Stimulated activated CD4-positive, alpha-beta T cell treated with anti-CD3 and anti-CD28 coated beads, Interleukin-1b, Interleukin-23, amount 100 ng/mL, for 24 hours (primary cell): ENCODE measurements around the gene CFAP20DC.
"Not testable (repeated sequence)": the region's sequence is repeated elsewhere in the genome, so short reads cannot be mapped to it uniquely, and the experiment has no call there.

ENCODE experiments used
- DNase-seq, 4 experiments: peaks; one replicate each; pipeline ENCODE4 v3.0.0-alpha.2; 2020; ENCODE audit warnings: low read depth in 4 of 4, low spot score in 1 of 4

Gene CFAP20DC

DNA sequence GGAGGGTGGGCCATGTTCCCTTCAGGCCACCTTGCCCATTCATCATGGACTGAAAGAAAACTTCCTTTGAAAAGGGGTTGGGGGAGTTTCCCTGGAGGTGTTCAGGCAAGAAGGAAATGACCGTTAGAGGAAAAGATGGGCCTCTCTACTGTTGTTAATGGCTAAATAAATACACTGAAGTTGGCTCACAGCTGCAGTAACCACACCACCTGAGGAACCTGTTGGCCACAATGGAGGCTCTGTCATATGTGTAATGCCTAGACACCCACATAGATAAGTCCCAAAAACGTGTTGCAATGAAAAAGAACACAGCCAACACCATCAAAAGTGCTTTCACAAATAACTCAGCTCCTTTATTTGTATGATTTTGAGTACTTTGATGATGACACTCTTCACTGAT is 345.1 kb downstream of the CFAP20DC start:
- no peak for DNase-seq

DNA sequence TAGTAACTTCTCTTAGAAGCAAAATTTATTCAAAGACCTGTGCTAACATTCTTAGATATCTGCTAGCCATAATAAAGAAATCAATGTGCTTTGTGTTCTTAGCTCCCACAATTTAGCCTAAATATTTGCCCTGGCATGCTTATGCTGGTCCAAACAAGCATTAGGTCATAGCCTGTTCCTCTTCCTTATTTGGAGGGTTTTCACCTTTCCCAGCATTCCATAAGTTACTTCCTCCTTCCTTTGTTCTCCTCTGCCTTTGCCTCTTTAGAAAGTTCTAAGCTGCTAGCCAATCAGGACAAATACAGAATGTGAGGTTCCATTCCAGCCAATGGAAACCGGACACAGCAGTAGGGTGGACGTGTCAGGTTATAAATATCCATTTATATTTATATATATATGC is 345.5 kb downstream of the CFAP20DC start:
- not testable (repeated sequence) for DNase-seq

DNA sequence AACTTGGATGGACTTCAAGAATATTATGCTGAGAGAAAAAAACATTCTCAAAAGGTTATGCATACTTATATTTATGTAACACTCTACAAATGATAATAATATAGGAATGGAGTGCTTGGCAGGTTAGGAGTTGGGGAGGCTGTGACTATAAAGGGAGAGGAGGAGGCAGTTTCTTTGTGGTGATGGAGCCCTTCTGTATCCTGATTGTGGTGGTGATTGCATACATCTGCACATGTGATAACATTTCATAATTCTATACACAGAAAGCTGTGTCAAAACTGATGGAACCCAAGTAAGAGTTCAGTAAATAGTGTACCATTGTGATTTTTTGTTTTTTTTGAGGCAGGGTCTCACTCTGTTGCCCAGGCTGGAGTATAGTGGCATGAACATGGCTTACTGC is 351.6 kb downstream of the CFAP20DC start:
- DNase-seq, result no peak

DNA sequence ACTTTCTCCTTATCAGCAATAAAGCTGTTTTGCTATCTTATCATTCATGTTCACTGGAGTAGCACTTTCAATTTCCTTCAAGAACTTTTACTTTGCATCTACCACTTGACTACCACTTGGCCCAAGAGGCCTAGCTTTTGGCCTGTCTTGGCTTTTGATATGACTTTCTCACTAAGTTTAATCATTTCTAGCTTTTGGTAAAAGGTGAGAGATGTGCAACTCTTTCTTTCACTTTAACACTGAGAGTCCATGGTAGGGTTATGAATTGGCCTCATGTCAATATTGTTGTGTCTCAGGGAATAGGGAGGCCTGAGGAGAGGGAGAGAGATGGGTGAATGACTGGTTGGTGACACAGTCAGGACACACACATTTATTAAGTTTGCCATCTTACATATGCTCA is 352.3 kb downstream of the CFAP20DC start:
- no peak for DNase-seq

DNA sequence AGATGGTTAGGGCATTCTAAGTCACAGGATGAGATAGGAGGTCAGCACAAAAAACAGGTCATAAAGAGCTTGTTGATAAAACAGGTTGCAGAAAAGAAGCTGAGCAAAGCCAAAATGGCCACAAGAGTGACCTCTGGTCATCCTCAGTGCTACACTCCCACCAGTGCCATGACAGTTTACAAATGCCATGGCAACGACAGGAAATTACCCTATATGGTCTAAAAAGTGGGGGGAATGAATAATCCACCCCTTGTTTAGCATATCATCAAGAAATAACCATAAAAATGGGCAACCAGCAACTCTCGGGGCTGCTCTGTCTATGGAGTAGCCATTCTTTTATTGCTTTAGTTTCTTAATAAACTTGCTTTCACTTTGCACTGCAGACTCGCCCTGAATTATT is 353.0 kb downstream of the CFAP20DC start:
- not testable (repeated sequence) for DNase-seq

DNA sequence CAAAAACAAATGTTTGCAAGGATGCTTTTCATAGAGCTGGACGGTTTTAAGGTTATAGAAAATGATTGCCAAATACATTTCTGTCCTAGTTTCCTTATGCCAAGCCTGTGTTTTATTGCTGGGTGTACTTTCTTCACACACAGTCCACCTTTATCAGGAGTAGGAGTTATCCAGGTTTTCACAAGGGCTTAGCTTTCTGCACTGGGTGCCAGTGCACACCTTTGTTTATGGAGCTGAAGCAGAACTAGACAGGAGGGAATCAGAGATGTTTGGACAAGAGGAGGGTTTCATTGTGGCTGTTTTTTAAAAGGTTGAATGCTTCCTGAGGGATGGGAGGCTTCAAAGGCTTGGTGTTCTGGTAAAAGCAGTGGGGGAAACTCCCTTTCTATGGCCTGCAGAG is 353.7 kb downstream of the CFAP20DC start:
- no peak for DNase-seq

DNA sequence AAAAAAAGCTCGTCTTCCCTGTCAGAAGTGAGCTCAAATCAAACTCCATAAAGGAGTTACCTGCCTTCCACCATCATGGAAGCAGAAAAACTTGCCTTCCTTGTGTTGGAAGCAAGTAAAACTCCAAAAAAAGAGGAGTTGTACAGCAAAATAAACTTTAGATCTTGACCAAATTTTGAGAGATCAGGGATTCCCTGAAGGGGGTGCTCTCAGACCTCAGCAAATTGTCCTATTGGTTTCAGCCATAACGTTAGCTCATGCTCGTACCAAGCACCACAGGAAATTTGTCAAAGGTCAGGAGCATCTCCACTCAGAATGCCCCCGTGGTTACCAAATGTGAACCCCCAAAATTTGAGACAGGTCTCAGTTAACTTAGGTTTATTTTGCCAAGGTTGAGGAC is 354.5 kb downstream of the CFAP20DC start:
- DNase-seq, result not testable (repeated sequence)

DNA sequence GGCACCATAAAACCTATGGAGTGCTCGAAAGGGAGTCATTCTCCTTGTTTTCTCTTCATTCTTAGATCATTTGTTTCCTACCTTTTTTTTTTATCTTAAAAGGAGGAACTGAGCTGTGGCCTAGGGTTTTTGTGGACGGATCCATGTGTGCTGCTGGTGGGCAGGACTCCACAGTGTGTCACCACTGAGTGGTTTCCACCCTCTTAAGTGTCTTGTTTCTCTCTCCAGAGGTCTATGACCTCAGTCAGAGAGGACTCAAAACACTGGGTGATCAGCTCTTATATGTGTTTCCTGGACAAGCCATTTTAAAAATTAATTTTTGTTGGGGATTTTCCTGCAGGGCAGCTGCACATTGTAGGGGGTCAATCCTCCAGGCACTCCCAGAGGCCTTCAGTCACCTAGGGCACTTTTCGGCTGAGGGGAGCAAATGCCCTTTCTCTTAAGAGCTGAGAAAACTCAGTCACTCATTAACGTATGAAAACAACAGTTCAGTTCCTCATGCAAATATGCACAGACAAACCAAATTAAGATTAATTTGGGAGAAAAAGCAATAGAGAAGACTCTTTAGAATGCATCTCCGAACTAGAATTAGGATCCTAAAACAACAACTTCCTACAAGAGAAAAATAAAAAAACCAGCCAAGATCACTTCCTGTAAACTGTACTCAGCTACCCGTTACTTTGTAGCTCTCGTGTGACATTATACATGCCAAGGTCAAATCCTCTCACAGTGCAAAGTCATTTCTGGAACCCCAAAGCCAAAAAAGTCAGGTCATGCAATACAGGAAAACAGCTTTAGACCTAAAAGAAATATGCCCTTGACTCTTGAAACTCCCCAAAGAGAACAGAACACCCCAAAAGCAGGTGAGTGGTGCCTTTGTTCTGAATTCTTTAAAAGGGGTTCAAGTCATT is 355.6 kb downstream of the CFAP20DC start:
- DNase-seq, result no peak

DNA sequence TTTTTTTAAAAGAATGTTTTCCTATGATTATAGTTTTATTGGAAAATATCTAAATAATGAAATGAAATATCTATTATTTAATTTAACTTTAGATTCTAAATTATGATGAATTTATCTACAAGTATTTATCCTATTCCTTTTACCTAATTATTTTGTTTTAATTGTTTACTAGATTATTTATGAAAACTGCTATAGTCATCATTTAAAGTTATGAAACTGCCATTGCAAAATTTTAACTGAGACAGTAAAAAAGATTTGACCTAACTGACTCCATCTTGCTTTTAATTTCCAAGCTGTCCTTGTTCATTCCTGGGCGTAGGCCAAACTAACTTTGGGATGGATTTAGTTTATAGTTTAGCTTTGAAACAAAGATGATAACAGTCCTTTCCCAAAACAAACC is 357.3 kb downstream of the CFAP20DC start:
- DNase-seq, result no peak
